A673 (cell line): ENCODE results near the gene TSPAN31. TPM values are rescaled to one million over a fixed set of nuclear protein-coding genes. Genes with fewer than 3 reads are reported as not detected.

Source experiments
- BruUV-seq: library from RNA; stranded (reverse); fragments of 400-500 nt; replicated peaks from 2 replicates; lab custom pipeline; 2021; lab: Mats Ljungman, UMichigan
- CTCF ChIA-PET: fragments of 300-600 bp; sonication (Branson Sonifier 250); formaldehyde crosslinking; loops from one replicate; lab custom pipeline; 2022; ENCODE audit warnings: antibody characterized with exemption; lab: Charles Lee
- POLR2A ChIA-PET: fragments of 300-600 bp; sonication (Branson Sonifier 250); formaldehyde crosslinking; loops from one replicate; lab custom pipeline; 2022; ENCODE audit warnings: antibody characterized with exemption; ENCODE audit not compliant: low non-redundant PET; lab: Charles Lee
- DNase-seq: peaks from one replicate; pipeline ENCODE4 v3.0.0-alpha.2; 2015; ENCODE audit warnings: low spot score
- H3K27ac ChIP-seq: fragments of 200-600 bp; sonication (generic); 2 replicates; pipeline ENCODE4 v1.5.1; 2016; ENCODE audit warnings: mixed run types, low read depth, mild to moderate bottlenecking, mixed read lengths, antibody characterized with exemption, low read length; ENCODE audit not compliant: poor library complexity, severe bottlenecking
- H3K27me3 ChIP-seq: fragments of 200-600 bp; sonication (generic); replicated peaks from 2 replicates; pipeline ENCODE4 v1.6.1; 2017; ENCODE audit warnings: mixed run types, low read depth, mild to moderate bottlenecking, mixed read lengths, antibody characterized with exemption, low read length; ENCODE audit not compliant: insufficient read depth, poor library complexity
- H3K36me3 ChIP-seq: fragments of 200-600 bp; sonication (generic); 2 replicates; pipeline ENCODE4 v1.6.1; 2016; ENCODE audit warnings: mixed run types, mild to moderate bottlenecking, mixed read lengths, antibody characterized with exemption, low read length; ENCODE audit not compliant: insufficient read depth, poor library complexity, severe bottlenecking
- H3K4me1 ChIP-seq: fragments of 200-600 bp; sonication (generic); 2 replicates; pipeline ENCODE4 v1.6.1; 2017; ENCODE audit warnings: mixed run types, mild to moderate bottlenecking, mixed read lengths, antibody characterized with exemption, low read length; ENCODE audit not compliant: insufficient read depth, poor library complexity, severe bottlenecking
- H3K4me3 ChIP-seq: fragments of 200-600 bp; sonication (generic); 2 replicates; pipeline ENCODE4 v1.5.1; 2016; ENCODE audit warnings: low read depth, mixed run types, mild to moderate bottlenecking, mixed read lengths, low read length; ENCODE audit not compliant: poor library complexity, severe bottlenecking
- H3K9me3 ChIP-seq: fragments of 200-600 bp; sonication (generic); 2 replicates; pipeline ENCODE4 v1.6.1; 2016; ENCODE audit warnings: mixed run types, low read depth, mild to moderate bottlenecking, mixed read lengths, antibody characterized with exemption, low read length; ENCODE audit not compliant: poor library complexity, severe bottlenecking
- CTCF ChIP-seq: fragments of 300-800, 200-600 bp; sonication (generic); conservative IDR thresholded peaks from 2 replicates; pipeline ENCODE4 v1.5.1; 2017; ENCODE audit warnings: low read depth, mild to moderate bottlenecking, antibody characterized with exemption, low read length, moderate library complexity, mixed read lengths
- EZH2 ChIP-seq: fragments of 200-600 bp; sonication (generic); IDR thresholded peaks from 2 replicates; pipeline ENCODE4 v1.6.1; 2017; ENCODE audit warnings: borderline replicate concordance, low read depth, mild to moderate bottlenecking, mixed read lengths, antibody characterized with exemption, low read length; ENCODE audit not compliant: poor library complexity, severe bottlenecking
- intact Hi-C: fragments of 100-400 bp; cut with micrococcal nuclease; formaldehyde crosslinking; loops from one replicate; pipeline ENCODE4 v1.10.0; 2022; ENCODE audit not compliant: unreplicated experiment
- total RNA-seq: library from RNA; stranded (reverse); gene quantifications from 2 replicates; pipeline ENCODE4 v1.2.3, GENCODE V29; 2021

TSPAN31 gene
- total RNA-seq, 1 experiment from 2014 or later, result 8.9 TPM

- Histone ChIP-seq H3K4me3 (peak overlapping the region; percentile 60), H3K36me3 (peaks cover 37% of the 10 kb centered on the region), H3K4me1 (peaks cover 7% of the 10 kb centered on the region), H3K27me3 (no peaks in the 10 kb centered on the region), H3K9me3 (no peaks in the 10 kb centered on the region), H3K27ac (peak overlapping the region; percentile 97)
- ChIA-PET POLR2A (interaction anchor here (0.5 to 1.1 kb wide), 2 partner anchors 152 to 228 kb away, joined by 6 read pairs; no protein-coding TSS in a partner anchor), CTCF (interaction anchor here (1.4 kb wide), 1 partner anchor 19 kb away, joined by 15 read pairs; no protein-coding TSS in a partner anchor)
- BruUV-seq, result TSS peak; percentile 57
- TF ChIP-seq EZH2 (no peak), CTCF (no peak)
- no peak for DNase-seq
- intact Hi-C loops, result no loop called here
Measured at GRCh38 chr12:57745485-57745881, 644 bp downstream of the TSPAN31 start.

DNA sequence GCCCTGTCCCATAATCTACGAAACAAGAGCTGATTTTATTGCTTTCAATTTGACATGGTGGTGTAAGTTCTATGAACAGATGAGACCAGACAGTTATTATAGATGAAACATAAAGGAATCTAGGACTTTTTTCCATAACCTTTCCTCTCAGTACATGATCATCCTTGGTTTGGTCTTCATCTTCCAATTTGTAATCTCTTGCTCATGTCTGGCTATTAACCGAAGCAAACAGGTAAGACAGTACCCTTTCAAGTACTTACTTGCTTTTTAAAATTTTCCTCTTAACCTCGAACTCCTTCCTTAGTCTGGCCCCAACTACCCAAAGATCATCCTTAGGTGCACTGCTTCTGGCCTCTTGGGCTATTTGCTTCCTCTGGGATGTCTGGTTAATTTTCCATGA is 1.2 kb downstream of the TSPAN31 start:
- Histone ChIP-seq H3K27ac (peak overlapping the region; percentile 97), H3K9me3 (no peaks in the 10 kb centered on the region), H3K4me1 (peaks cover 12% of the 10 kb centered on the region), H3K27me3 (no peaks in the 10 kb centered on the region), H3K4me3 (peak overlapping the region; percentile 60), H3K36me3 (peaks cover 43% of the 10 kb centered on the region)
- no peak for DNase-seq
- BruUV-seq, result no TSS peak
- intact Hi-C loops, result no loop called here
- CTCF ChIA-PET, result no interaction called here
- POLR2A ChIA-PET, result no interaction called here
- TF ChIP-seq CTCF (no peak), EZH2 (no peak)

DNA sequence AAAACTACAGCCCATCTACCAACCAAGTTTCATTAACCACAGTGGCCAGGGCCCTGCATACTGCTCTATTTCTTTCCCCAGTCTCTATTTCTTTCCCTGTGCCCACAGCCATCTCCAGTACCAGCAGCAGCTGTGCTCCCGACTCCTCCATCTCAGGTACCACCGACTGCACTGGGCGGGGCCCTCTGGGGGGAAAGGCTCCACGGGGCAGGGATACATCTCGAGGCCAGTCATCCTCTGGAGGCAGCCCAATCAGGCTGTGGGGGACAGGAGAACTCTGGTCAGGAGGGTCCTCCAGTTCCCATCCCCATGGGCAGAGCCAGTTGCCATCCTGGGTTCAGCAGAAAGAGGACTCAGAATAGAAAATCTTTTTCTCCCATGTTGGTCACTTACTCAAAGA is 4.2 kb downstream of the TSPAN31 start:
- no peak overlapping the region for H3K27ac ChIP-seq
- no peaks in the 10 kb centered on the region for H3K27me3 ChIP-seq
- H3K9me3 ChIP-seq, result no peaks in the 10 kb centered on the region
- H3K36me3 ChIP-seq, result peaks cover 44% of the 10 kb centered on the region
- intact Hi-C loops, result no loop called here
- H3K4me3 ChIP-seq, result no peak overlapping the region
- POLR2A ChIA-PET, result no interaction called here
- CTCF ChIA-PET, result no interaction called here
- H3K4me1 ChIP-seq, result peaks cover 27% of the 10 kb centered on the region
- TF ChIP-seq CTCF, result no peak
- TF ChIP-seq EZH2, result no peak
- BruUV-seq, result no TSS peak
- DNase-seq, result no peak
